ENCODE measurements around the gene ZNF735.

ZNF735 gene

GRCh38 chr7:64266341-64266919 lies 59.4 kb downstream of the ZNF735 start:
- TF ChIP-seq, protein P1, sequence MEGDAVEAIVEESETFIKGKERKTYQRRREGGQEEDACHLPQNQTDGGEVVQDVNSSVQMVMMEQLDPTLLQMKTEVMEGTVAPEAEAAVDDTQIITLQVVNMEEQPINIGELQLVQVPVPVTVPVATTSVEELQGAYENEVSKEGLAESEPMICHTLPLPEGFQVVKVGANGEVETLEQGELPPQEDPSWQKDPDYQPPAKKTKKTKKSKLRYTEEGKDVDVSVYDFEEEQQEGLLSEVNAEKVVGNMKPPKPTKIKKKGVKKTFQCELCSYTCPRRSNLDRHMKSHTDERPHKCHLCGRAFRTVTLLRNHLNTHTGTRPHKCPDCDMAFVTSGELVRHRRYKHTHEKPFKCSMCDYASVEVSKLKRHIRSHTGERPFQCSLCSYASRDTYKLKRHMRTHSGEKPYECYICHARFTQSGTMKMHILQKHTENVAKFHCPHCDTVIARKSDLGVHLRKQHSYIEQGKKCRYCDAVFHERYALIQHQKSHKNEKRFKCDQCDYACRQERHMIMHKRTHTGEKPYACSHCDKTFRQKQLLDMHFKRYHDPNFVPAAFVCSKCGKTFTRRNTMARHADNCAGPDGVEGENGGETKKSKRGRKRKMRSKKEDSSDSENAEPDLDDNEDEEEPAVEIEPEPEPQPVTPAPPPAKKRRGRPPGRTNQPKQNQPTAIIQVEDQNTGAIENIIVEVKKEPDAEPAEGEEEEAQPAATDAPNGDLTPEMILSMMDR (IDR thresholded peaks at IDR 0.05): no peak
